GM18520 (cell line): ENCODE measurements around the gene USH1C.

ENCODE experiments used
- ATAC-seq: cut with Tn5 transposase; IDR thresholded peaks from one replicate; pipeline ENCODE4 v1.9.1; 2021; ENCODE audit not compliant: unreplicated experiment

Gene USH1C

DNA sequence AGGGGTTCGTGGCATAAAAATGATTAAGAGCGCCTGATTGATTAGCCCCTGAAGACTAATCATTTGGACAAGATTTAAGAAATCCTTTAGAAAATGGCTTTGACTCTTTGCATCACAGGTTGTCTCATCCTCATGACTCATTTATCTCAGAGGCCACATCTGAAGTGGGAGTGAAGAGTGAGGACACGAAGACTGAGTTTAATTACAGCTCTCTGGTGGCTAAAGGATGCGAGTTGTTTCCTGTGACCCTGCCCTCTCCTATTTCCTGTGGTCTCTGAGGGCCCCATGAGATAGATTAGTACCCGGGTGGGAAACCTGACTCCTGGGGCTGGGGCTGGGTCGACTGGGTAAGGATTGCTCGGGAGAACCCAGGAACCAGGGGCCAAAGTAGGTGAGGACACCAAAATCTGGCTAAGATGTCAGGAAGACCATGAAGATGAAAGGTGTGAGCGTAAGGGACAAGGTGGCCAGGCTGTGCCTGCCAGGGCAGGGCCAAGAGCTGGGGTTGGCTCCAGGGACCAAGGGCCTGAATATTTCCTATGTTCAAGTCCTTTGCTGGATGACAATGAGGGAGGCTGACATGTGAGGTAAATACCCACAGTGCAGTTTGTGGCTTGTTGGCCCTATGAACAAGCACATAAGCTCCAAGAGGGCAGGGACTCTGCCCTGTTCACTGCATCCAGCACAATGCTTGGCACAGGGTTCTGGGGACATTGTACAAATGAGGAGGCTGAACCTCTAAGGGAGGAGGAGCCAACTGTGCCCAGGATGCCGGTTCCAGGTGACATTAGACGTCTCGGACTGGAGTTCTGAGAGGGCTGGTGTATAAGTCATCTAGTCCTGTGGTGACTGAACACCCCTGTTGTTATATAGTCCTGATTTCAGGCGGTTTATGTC lies 6.5 kb upstream of the USH1C start:
- no peak for ATAC-seq

DNA sequence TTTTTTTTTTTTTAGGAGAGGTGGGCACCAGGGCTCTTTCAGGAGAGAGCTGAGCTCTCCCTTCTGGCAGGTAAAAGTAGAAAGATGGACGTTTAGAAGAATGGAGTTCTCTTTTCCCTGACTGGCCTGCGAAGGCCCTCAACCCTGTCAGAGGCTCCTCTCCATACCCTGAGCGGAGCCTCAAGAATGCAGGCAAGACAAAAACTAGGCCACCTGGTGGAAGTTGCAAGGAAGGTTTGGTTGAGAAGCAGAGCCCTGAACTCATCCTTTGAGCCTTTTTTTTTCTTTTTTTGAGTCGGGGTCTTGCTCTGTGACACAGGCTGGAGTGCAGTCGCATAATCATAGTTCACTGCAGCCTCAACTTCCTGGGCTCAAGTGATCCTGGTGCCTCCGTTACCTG lies 4.2 kb upstream of the USH1C start:
- no peak for ATAC-seq

DNA sequence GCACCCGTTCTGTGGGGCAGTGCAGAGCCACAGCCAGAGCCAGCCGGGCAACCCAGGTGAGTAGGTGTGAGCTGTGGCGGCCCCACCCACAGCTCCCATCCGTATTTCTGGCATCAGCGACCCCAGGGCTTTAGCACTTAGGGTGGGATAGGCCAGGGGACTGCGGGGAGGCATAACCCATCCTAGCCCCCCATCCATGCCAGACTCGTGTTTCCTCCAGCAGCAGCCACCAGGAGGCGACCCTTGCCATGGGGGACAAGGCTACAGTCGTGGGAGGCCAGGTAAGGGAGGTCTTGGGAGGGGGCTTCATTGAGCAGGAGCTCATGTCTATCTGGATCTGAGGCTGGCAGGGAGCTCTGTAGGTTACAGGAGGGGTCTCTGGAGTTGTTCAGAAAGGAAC lies 3.7 kb upstream of the USH1C start:
- no peak for ATAC-seq

DNA sequence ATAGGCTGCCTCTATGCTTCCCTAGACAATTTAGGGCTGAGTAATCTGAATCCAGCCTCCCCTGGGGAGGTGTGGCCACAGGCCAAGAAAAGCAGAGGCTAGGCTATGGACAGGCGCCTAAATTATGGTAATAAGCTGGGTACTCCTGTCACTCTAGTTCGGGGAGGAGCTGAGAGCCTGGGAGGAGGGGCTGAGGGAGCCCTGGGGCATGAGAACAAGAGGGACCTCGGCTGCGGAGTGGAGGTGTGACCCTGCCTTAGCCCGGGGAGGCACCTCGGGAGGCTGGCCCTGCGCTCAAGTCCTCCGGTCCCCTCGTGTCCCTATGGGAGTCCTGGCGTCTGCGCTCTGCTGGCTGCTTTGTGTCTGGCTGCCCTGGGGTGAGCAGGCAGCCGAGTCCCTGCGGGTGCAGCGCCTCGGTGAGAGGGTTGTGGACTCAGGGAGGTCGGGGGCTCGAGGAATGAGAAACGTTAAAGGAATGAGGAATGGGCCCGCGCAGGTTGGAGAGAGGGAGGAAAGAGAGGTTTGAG lies 2.9 kb upstream of the USH1C start, which contains the start of gene OTOG:
Gene OTOG (plus strand): TSS at position 209 of the 527 bp plus-strand sequence. CDS start 114 bp downstream, at position 323.
- no peak for ATAC-seq

DNA sequence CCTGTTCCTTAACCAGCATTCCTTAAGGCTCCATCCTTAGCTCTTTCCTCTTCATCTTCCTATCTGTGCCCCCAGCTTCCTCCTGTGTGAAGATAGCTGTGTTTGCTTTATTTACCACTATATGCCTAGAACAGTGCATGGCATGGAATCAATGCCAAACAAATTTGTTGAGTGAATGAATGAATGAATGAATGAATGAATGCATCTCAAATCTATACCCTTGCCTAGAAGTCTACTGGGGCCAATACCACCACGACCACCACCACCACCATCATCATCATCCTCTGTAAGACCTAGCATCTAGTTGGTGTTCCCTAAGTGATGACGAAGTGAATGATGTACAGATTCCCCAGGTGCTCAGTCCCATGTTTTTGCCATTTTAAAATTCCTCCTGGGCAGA lies 2.0 kb upstream of the USH1C start:
- no peak for ATAC-seq

DNA sequence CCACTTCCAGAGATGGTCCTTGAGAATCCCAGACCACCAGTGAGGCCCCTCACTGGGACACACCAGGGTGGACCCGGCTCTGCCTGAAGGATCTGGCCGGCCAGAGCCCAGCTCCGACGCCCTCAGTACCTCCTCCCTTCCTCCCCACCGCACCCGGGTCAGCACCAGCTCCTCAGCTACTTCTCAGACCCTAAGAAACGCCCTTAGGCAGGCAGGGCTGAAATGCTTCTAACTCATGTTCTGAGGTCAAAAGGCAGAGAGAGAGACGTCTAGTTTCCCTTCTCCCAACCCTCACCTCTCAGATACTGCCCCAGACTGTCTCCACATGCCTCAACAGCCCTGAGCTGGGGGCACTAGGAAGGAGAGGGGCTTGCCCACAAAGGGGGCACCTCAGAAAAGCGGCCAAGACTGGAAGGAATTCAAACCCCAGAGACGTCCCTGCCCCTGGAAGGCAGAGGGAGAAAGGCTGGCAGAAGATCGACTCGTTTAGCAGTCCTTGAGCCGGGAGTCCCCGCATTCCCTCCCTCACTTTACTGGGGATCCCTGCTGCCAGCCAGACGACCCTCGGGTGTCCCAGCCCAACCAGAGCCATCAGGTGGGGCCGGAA lies 539 bp downstream of the USH1C start:
- no peak for ATAC-seq

DNA sequence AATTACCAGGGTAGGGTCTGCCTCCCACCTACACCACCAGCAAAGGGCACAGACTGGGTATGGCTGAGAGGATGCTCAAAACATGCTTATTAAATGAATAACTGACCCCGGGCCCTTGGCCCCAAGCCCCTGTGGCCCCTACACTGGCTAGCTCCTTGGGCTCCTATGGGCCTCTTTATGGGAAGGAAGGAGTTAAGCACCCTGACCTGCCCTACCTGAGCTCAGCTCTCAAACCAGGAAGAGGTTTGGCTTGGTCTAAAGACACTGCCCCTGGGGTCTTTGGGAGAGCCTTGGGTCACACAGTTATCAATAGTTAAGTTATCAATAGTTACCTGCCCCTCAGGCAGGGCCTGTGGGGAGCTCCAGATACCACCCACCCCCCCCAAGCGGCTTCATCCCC lies 1.2 kb downstream of the USH1C start:
- no peak for ATAC-seq

DNA sequence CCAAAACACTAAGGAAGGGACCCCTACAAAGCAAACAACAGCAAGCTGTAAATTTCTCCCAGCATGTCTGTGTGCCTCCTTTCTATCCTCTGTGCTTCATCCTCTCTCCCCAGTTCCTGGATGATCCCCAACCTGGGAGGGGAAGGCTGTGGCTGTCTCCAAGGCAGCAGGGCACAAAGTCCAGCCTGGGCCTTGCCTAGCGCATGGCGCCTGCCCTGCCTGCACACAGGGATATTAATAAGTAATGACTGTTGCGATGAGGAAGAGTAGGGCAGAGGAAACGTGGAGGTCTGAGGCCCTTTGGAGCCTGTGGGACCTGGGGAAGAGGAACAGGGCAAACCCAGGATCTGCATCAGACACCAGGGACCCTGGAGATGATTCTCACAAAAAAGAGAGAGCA lies 2.0 kb downstream of the USH1C start:
- ATAC-seq: no peak

DNA sequence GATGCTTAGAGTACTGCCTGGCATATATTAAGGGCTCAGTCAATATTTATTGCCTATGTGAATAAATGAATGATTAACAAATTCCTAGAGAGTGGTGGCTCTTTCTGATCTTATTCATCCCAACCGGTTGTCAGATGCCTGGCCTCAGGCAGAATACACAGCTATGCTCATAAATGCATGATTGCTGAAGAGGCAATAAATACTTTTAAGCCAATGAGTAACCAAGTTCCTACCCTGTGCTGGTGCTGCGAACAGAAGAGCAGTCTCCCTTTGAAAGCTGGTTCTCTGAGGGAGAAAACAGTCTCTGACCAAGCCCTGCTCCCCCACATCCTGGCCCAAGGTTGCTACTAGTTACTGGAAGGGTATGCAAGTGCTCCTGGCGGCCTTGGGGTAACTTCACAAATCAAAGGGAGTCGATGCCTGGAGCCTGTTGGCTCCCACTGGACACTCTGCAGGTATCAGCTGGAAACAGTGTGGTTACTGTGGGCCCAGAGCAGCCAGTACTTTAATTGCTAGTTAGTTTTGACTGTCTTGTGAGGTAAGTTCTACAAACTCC lies 2.8 kb downstream of the USH1C start:
- no peak for ATAC-seq

DNA sequence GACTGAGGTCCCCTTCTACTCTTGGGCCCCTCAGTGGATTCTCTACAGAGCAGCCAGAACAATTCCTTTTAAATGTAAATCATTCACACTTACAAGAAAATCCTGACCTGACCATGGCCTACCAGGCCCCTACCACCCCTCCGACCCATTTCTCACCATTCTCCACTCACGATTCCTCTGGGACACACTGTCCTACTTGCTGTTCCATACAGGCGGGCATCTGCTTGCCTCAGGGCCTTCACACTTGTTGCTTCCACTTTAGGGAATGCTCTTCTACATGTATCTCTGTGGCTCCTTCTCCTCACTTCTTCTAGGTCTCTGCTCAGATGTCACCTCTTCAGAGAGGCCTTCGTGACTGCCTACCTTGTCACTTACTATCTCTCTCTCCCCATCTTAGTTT lies 3.4 kb downstream of the USH1C start:
- no peak for ATAC-seq

DNA sequence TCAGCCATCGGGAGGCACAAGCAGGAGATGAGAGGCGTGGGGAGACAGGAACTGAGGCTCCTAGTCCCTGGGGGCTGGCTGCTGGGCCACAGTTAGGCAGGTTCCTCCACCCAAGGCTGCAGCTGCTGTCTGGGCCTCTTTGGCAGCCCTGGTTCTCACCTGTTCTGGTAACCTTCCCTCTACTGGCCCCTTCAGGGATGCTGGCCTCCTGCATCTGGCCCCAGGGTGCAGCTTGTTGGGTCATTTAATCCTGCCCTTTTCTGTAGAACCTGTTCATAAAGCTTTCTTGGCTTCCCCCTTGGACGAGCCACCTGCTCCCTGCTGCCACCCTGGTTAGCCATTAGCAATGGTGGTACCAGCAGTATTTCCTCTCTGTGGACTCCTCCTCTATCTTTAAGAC lies 5.5 kb downstream of the USH1C start:
- ATAC-seq: no peak

DNA sequence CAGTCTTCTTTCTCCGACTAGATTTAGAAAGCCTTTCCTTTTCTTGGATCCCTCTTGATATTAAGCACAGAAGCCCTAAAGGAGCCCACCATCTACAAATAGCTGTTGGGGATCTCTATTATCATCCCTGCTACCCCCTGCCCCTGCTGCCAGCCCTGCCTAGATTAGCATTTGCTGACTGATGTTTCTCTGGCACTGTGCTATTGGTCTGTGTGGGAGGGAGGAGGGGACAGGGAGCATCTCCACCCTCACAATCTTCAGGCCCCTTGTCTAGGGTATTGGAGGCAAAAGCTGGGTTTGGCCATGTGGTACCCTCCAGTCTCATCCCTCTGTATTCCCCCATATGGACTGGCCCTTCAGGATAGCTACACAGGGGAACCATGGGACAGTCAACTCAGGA lies 6.2 kb downstream of the USH1C start:
- ATAC-seq: no peak

DNA sequence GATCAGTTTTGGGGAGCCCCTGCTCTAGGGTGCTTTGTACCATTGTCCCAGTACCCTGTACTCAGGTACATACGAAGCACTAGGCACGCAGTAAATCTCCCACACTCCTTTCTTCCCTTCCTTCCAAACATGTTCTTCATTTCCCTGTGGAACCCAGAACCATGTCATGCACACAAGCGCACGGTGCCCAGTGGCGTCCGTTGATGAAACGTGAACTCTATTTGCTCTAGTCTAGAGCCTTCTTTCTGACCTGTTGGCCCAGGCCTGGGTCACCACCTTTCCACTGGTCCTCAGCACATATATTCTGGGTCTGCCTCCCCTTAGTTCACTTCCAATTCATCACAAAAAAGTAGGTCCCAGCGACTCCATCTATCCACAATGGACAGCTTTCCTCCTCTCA lies 7.0 kb downstream of the USH1C start:
- no peak for ATAC-seq

DNA sequence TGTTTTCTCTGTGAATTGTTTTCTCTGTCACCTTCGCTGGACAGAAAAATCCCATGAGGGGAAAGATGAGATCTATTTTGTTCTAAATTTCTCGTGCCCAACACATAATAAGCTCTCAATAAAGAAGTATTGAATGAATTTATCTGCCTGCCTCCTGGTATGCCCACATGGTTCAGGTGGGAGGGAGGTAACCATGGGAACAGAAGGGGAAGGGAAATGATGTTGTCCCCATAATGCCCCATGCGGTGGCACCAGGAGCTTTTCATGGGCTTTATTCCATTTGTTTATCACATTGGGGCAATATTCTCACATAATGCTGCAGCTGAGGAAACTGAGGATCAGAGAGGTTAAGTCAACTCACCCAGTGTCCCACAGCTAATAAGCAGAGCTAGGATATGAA lies 8.7 kb downstream of the USH1C start:
- no peak for ATAC-seq

DNA sequence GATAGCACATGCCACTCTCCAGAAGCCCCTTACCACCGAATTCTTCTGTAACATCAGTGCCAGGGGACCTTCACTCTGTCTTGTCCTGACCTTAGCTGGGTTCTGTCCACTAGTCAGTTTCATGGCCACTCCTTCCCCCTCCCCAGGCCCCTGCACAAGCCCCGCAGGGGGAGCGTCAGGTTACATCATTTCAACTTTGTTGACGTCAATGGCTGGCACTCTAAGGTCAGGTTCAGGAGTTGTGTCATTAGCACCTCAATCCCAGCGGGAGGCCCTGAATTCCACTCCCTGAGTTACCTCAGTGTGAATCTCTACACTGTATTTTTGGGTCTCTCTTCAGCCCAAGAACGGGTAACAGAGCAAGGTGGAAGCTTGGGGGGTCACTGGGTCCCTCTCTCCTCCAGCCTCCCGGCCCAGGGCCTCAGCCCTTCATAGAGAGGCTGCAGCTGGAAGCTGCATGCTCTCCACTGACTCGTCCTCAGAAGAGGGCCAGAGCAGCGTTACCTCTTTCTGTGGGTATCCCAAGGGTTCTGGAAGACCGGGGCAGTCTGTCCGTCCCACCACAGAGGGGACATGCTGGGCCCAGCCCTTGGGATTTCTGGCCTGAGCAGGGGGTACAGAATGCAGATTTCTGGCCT lies 10.3 kb downstream of the USH1C start:
- ATAC-seq: no peak

DNA sequence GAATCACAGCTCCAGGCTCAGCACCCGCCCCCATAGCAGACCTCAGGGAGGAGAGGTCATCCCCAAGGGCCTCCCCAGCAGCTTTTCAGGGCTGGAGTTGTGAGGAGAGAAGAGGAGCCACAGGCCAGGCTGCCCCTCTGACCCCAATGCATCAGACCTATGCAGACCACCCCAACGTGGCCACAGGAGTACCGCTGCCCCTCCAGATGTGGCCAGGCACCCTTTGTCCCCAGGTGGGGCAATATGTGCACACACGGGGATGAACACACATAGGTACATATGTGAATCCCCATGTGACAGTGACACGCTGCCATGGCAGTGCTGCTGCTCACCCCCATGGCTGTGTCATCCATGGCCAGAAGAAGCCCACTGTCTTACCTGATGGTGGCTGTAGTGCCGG lies 10.9 kb downstream of the USH1C start:
- no peak for ATAC-seq

DNA sequence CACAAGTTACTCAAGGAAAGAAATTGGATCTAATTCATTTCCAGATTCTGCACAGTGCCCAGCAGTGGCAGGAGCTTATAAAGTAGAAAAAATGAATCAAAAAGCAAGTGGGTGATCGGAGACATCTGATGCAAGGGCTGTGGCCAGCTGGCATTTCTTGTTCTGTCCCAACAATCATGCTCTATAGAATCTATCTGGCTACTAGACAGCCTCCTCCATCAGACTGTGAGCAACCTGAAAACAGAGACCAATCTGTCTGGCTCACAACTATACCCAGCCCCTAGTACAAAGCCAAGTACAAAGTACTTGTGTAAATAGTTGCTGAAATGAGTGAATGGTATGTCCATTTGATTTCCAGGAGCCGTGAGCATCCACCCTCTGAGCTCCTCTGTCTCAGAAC lies 11.4 kb downstream of the USH1C start:
- ATAC-seq: no peak

DNA sequence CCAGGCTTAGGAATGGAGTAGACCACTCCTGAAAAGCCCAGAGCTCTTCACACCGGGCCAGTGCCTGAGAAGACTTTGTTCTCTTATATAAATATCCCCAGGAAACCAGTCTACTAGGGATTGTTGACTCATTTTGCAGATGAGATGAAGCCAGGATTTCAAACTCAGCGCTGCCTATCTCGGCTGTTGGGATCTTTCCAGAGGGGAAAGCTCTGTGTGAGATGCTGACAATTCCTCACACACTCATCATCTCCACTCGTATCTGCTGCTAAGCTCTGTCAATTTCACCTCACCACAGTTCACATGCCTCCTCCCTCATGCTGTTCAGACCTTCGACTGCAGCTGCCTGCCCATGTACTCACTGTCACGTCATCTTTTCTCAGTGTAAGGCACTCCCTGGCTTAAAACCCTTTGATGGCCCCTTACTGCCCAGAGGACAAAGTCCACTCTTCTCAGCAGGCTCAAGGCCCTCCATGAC lies 12.5 kb downstream of the USH1C start:
- no peak for ATAC-seq

DNA sequence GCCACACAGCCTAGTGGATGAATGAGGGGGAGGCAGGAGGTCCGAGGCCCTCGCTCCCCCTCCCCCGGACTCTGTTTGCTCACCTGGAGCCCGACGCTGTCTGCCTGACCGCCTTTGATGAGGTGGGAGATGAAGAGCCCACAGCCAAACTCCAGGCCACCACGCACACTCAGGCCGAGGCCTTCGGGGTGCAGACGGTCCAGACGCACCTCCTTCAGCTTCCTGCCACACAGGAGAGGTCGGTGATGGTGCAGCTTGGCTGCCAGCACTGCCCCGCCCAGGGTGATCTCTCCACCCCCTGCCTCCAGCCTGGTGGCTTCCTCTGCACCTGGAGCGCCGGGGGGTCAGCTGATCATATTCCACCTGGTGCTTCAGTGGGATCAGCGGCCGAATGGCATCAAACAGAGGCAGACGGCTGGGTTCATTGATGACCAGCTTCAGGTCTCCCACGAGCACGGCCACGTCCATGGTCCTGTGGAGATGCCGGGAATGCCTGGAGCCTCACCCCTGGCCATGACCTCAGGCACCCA lies 13.1 kb downstream of the USH1C start:
- no peak for ATAC-seq

DNA sequence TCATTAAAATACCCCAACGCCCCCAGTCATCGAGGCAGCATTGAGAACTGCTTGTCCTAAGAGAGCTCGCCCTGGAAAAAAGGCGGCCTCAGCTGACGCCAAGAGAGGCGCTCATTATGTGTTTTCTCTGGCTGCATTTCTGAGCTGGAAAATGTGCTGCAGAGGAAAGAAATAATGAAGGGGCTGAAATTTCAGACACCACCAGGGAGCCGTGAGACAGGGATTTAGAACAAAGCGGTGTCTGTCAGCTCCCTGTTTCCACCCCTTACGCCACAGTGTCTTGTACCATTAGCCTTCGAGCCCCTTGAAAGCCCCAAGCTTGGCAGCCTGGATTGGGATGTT lies 14.4 kb downstream of the USH1C start:
- no peak for ATAC-seq
